Activated naive CD4-positive, alpha-beta T cell treated with anti-CD3 and anti-CD28 coated beads for 36 hours (primary cell): Measurements from ENCODE around the gene MLEC. TPM values are rescaled to one million over a fixed set of nuclear protein-coding genes. Genes with fewer than 3 reads are reported as not detected.

Source experiments
- CTCF ChIA-PET: fragments of 350-600 bp; sonication (Branson Sonifier 250); formaldehyde crosslinking; loops from one replicate; lab custom pipeline; 2021; ENCODE audit warnings: antibody characterized with exemption; lab: Charles Lee
- DNase-seq: peaks from one replicate; pipeline ENCODE4 v3.0.0-alpha.2; 2020
- H3K27ac Mint-ChIP-seq: one replicate; pipeline ENCODE4 v1.8.0; 2021; ENCODE audit warnings: mild to moderate bottlenecking, mixed read lengths
- H3K27me3 Mint-ChIP-seq: one replicate; pipeline ENCODE4 v1.8.0; 2021; ENCODE audit warnings: low read depth, mixed read lengths
- H3K36me3 Mint-ChIP-seq: one replicate; pipeline ENCODE4 v1.8.0; 2021; ENCODE audit warnings: low read depth, mixed read lengths
- H3K4me1 Mint-ChIP-seq: one replicate; pipeline ENCODE4 v1.8.0; 2021; ENCODE audit warnings: low read depth, mixed read lengths
- H3K4me3 Mint-ChIP-seq: one replicate; pipeline ENCODE4 v1.8.0; 2021; ENCODE audit warnings: mild to moderate bottlenecking, moderate library complexity, mixed read lengths
- H3K9me3 Mint-ChIP-seq: one replicate; pipeline ENCODE4 v1.8.0; 2021; ENCODE audit warnings: mixed read lengths
- intact Hi-C: fragments of 100-400 bp; cut with micrococcal nuclease; formaldehyde crosslinking; loops from one replicate; pipeline ENCODE4 v1.15.1; 2023
- total RNA-seq, 2 experiments: library from RNA; stranded (reverse); gene quantifications; one replicate each; pipeline ENCODE4 v1.2.3, GENCODE V29; 2021

The MLEC gene
- total RNA-seq, 2 experiments from 2014 or later, result 78.6 to 89.7 TPM

- H3K9me3 Mint-ChIP-seq, result no peaks in the 10 kb centered on the region
- CTCF ChIA-PET, result interaction anchor here (0.7 to 5.4 kb wide), 5 partner anchors 16 to 320 kb away, joined by 3 to 37 read pairs (median 5); partner anchors contain the start of gene POP5
- H3K4me3 Mint-ChIP-seq, result no peak overlapping the region
- peaks cover 32% of the 10 kb centered on the region for H3K27me3 Mint-ChIP-seq
- intact Hi-C loops, result no loop called here
- no peak overlapping the region for H3K27ac Mint-ChIP-seq
- no peak for DNase-seq
- H3K4me1 Mint-ChIP-seq, result peaks cover 12% of the 10 kb centered on the region
- H3K36me3 Mint-ChIP-seq, result no peaks in the 10 kb centered on the region
Observed at GRCh38 chr12:120651821-120652220, 35.1 kb upstream of the MLEC start.

GRCh38 chr12:120652656-120653435 lies 34.1 kb upstream of the MLEC start:
- Mint-ChIP-seq H3K4me1 (peaks cover 10% of the 10 kb centered on the region), H3K9me3 (no peaks in the 10 kb centered on the region), H3K36me3 (no peaks in the 10 kb centered on the region), H3K27me3 (peaks cover 28% of the 10 kb centered on the region), H3K27ac (no peak overlapping the region), H3K4me3 (no peak overlapping the region)
- no peak for DNase-seq
- intact Hi-C loops, result no loop called here
- CTCF ChIA-PET, result interaction anchor here (0.7 to 1.4 kb wide), 3 partner anchors 70 to 319 kb away, joined by 3 to 5 read pairs (median 5); no protein-coding TSS in a partner anchor

- intact Hi-C loops, result no loop called here
- no peak overlapping the region for H3K27ac Mint-ChIP-seq
- no peak overlapping the region for H3K4me3 Mint-ChIP-seq
- H3K36me3 Mint-ChIP-seq, result no peaks in the 10 kb centered on the region
- peaks cover 7% of the 10 kb centered on the region for H3K4me1 Mint-ChIP-seq
- peaks cover 25% of the 10 kb centered on the region for H3K27me3 Mint-ChIP-seq
- CTCF ChIA-PET, result no interaction called here
- no peaks in the 10 kb centered on the region for H3K9me3 Mint-ChIP-seq
- no peak for DNase-seq
Observed at GRCh38 chr12:120653611-120654010, 33.3 kb upstream of the MLEC start.

GRCh38 chr12:120654656-120655055 lies 32.3 kb upstream of the MLEC start:
- CTCF ChIA-PET, result interaction anchor here (0.6 to 1.2 kb wide), 2 partner anchors 10 to 306 kb away, joined by 3 to 4 read pairs; no protein-coding TSS in a partner anchor
- Mint-ChIP-seq H3K4me3 (no peak overlapping the region), H3K27ac (no peak overlapping the region), H3K27me3 (peaks cover 16% of the 10 kb centered on the region), H3K4me1 (no peaks in the 10 kb centered on the region), H3K9me3 (no peaks in the 10 kb centered on the region), H3K36me3 (no peaks in the 10 kb centered on the region)
- DNase-seq, result no peak
- intact Hi-C loops, result no loop called here

- H3K27me3 Mint-ChIP-seq, result peaks cover 8% of the 10 kb centered on the region
- no peak overlapping the region for H3K27ac Mint-ChIP-seq
- CTCF ChIA-PET, result interaction anchor here (0.6 to 6.0 kb wide), 2 partner anchors 8 to 186 kb away, joined by 3 to 55 read pairs; partner anchors contain the start of gene SRSF9
- H3K4me3 Mint-ChIP-seq, result no peak overlapping the region
- H3K36me3 Mint-ChIP-seq, result no peaks in the 10 kb centered on the region
- no peaks in the 10 kb centered on the region for H3K9me3 Mint-ChIP-seq
- H3K4me1 Mint-ChIP-seq, result no peaks in the 10 kb centered on the region
- intact Hi-C loops, result no loop called here
- no peak for DNase-seq
Observed at GRCh38 chr12:120656008-120656407, 30.9 kb upstream of the MLEC start.

- DNase-seq, result no peak
- Mint-ChIP-seq H3K4me1 (no peaks in the 10 kb centered on the region), H3K9me3 (no peaks in the 10 kb centered on the region), H3K27ac (no peak overlapping the region), H3K36me3 (no peaks in the 10 kb centered on the region), H3K27me3 (no peaks in the 10 kb centered on the region), H3K4me3 (no peak overlapping the region)
- CTCF ChIA-PET, result interaction anchor here (0.5 to 6.0 kb wide), 3 partner anchors 11 to 448 kb away, joined by 3 to 55 read pairs (median 3); no protein-coding TSS in a partner anchor
- intact Hi-C loops, result no loop called here
Observed at GRCh38 chr12:120658286-120659150, 28.4 kb upstream of the MLEC start.

GRCh38 chr12:120659151-120659525 lies 27.8 kb upstream of the MLEC start:
- CTCF ChIA-PET, result interaction anchor here (6.0 kb wide), 1 partner anchor 11 kb away, joined by 55 read pairs; no protein-coding TSS in a partner anchor
- no peak overlapping the region for H3K27ac Mint-ChIP-seq
- H3K9me3 Mint-ChIP-seq, result no peaks in the 10 kb centered on the region
- H3K27me3 Mint-ChIP-seq, result no peaks in the 10 kb centered on the region
- intact Hi-C loops, result no loop called here
- no peaks in the 10 kb centered on the region for H3K36me3 Mint-ChIP-seq
- H3K4me1 Mint-ChIP-seq, result no peaks in the 10 kb centered on the region
- DNase-seq, result no peak
- no peak overlapping the region for H3K4me3 Mint-ChIP-seq

GRCh38 chr12:120661432-120661831 lies 25.5 kb upstream of the MLEC start:
- Mint-ChIP-seq H3K27me3 (no peaks in the 10 kb centered on the region), H3K36me3 (no peaks in the 10 kb centered on the region), H3K27ac (no peak overlapping the region), H3K4me1 (no peaks in the 10 kb centered on the region), H3K4me3 (no peak overlapping the region), H3K9me3 (no peaks in the 10 kb centered on the region)
- CTCF ChIA-PET, result interaction anchor here (1.1 kb wide), 1 partner anchor 79 kb away, joined by 3 read pairs; no protein-coding TSS in a partner anchor
- intact Hi-C loops, result no loop called here
- no peak for DNase-seq

GRCh38 chr12:120662879-120663278 lies 24.1 kb upstream of the MLEC start:
- intact Hi-C loops, result no loop called here
- CTCF ChIA-PET, result no interaction called here
- Mint-ChIP-seq H3K27me3 (no peaks in the 10 kb centered on the region), H3K4me1 (no peaks in the 10 kb centered on the region), H3K27ac (no peak overlapping the region), H3K4me3 (no peak overlapping the region), H3K9me3 (no peaks in the 10 kb centered on the region), H3K36me3 (no peaks in the 10 kb centered on the region)
- no peak for DNase-seq

GRCh38 chr12:120663741-120664140 lies 23.2 kb upstream of the MLEC start:
- CTCF ChIA-PET, result interaction anchor here (1.3 to 2.1 kb wide), 2 partner anchors 14 to 16 kb away, joined by 4 to 12 read pairs; no protein-coding TSS in a partner anchor
- no peaks in the 10 kb centered on the region for H3K36me3 Mint-ChIP-seq
- no peak overlapping the region for H3K4me3 Mint-ChIP-seq
- no peaks in the 10 kb centered on the region for H3K9me3 Mint-ChIP-seq
- no peaks in the 10 kb centered on the region for H3K27me3 Mint-ChIP-seq
- H3K27ac Mint-ChIP-seq, result no peak overlapping the region
- DNase-seq, result no peak
- H3K4me1 Mint-ChIP-seq, result no peaks in the 10 kb centered on the region
- intact Hi-C loops, result no loop called here

GRCh38 chr12:120666571-120667390 lies 20.2 kb upstream of the MLEC start:
- no peak for DNase-seq
- Mint-ChIP-seq H3K4me3 (no peak overlapping the region), H3K9me3 (no peaks in the 10 kb centered on the region), H3K4me1 (no peaks in the 10 kb centered on the region), H3K36me3 (no peaks in the 10 kb centered on the region), H3K27ac (no peak overlapping the region), H3K27me3 (no peaks in the 10 kb centered on the region)
- CTCF ChIA-PET, result interaction anchor here (1.2 to 1.3 kb wide), 2 partner anchors 17 to 304 kb away, joined by 3 to 4 read pairs; no protein-coding TSS in a partner anchor
- intact Hi-C loops, result no loop called here
